T-cell (primary cell): Measurements from ENCODE around the gene FIBP. TPM values are rescaled to one million over a fixed set of nuclear protein-coding genes. Genes with fewer than 3 reads are reported as not detected.

Experiments
- ATAC-seq, 4 experiments: fragments of 200-7000 bp in 3 of 4; fragments of 150-1000 bp in 1 of 4; cut with Tn5 transposase; replicated peaks in 1 of 4; 1 replicate in 3 of 4; 2 replicates in 1 of 4; pipeline ENCODE4 v1.10.0; 2021; ENCODE audit warnings: moderate library complexity in 3 of 4, mild to moderate bottlenecking in 2 of 4, moderate number of reproducible peaks in 1 of 4
- CTCF ChIA-PET, 2 donors: fragments of 300-600 bp; sonication (Branson Sonifier 250); formaldehyde crosslinking; loops; one replicate each; lab custom pipeline; 2022; ENCODE audit warnings: antibody characterized with exemption in 2 of 2; lab: Charles Lee
- POLR2A ChIA-PET, 2 donors: fragments of 300-600 bp; sonication (Branson Sonifier 250); formaldehyde crosslinking; loops; one replicate each; lab custom pipeline; 2022; ENCODE audit warnings: antibody characterized with exemption in 2 of 2; lab: Charles Lee
- DNase-seq, 35 experiments: peaks; one replicate each; pipeline versions ENCODE4 v3.0.0 to v3.0.0-alpha.2; 2013 to 2023
- H3K27ac ChIP-seq: one replicate; pipeline ENCODE4 v1.5.1; 2013; ENCODE audit warnings: low read length
- H3K27me3 ChIP-seq, 2 experiments: replicated peaks in 1 of 2; 1 replicate in 1 of 2; 2 replicates in 1 of 2; pipeline versions ENCODE4 v1.6.1 to v1.7.0; 2013; ENCODE audit warnings: low read length in 1 of 2, mixed read lengths in 1 of 2; ENCODE audit not compliant: control insufficient read depth in 2 of 2, insufficient read depth in 2 of 2; ENCODE audit errors: extremely low read depth in 1 of 2
- H3K36me3 ChIP-seq, 2 donors: 1 replicate in 1 of 2; 2 replicates in 1 of 2; pipeline versions ENCODE4 v1.6.1 to v1.7.0; 2013; ENCODE audit warnings: low read length in 1 of 2; ENCODE audit not compliant: control insufficient read depth in 2 of 2, insufficient read depth in 1 of 2; ENCODE audit errors: extremely low read depth in 1 of 2
- H3K4me1 ChIP-seq, 2 experiments: 1 replicate in 1 of 2; 2 replicates in 1 of 2; pipeline versions ENCODE4 v1.6.1 to v1.7.0; 2013; ENCODE audit warnings: low read length in 2 of 2, mixed read lengths in 1 of 2; ENCODE audit not compliant: insufficient read depth in 2 of 2, control insufficient read depth in 1 of 2; ENCODE audit errors: extremely low read depth in 1 of 2
- H3K4me3 ChIP-seq, 2 donors: 1 replicate in 1 of 2; 2 replicates in 1 of 2; pipeline versions ENCODE4 v1.5.1 to v1.7.0; 2013; ENCODE audit warnings: mild to moderate bottlenecking in 2 of 2, low read length in 1 of 2, moderate library complexity in 1 of 2; ENCODE audit not compliant: control insufficient read depth in 1 of 2; ENCODE audit errors: extremely low read depth in 1 of 2
- H3K9me3 ChIP-seq: 2 replicates; pipeline ENCODE4 v1.7.0; 2013
- H3K27ac Mint-ChIP-seq, 2 donors: one replicate each; pipeline ENCODE4 v1.8.0; 2020 to 2021; ENCODE audit warnings: mild to moderate bottlenecking in 2 of 2, mixed read lengths in 2 of 2
- H3K27me3 Mint-ChIP-seq, 2 donors: one replicate each; pipeline ENCODE4 v1.8.0; 2021 to 2022; ENCODE audit warnings: mixed read lengths in 2 of 2
- H3K36me3 Mint-ChIP-seq: one replicate; pipeline ENCODE4 v1.8.0; 2021; ENCODE audit warnings: mixed read lengths
- H3K4me1 Mint-ChIP-seq, 3 donors: one replicate each; pipeline ENCODE4 v1.8.0; 2020 to 2022; ENCODE audit warnings: mixed read lengths in 3 of 3, mild to moderate bottlenecking in 1 of 3
- H3K4me3 Mint-ChIP-seq, 3 donors: one replicate each; pipeline ENCODE4 v1.8.0; 2020 to 2022; ENCODE audit warnings: mild to moderate bottlenecking in 3 of 3, mixed read lengths in 3 of 3, moderate library complexity in 3 of 3
- H3K9me3 Mint-ChIP-seq, 3 donors: one replicate each; pipeline ENCODE4 v1.8.0; 2020 to 2022; ENCODE audit warnings: mixed read lengths in 3 of 3
- WGBS: methylation state at CpG from one replicate; pipeline ENCODE4 v1.1.5; 2013; ENCODE audit warnings: missing lambda C conversion rate; ENCODE audit not compliant: insufficient coverage; 5-methylcytosine and 5-hydroxymethylcytosine counted together
- total RNA-seq, 35 experiments: library from RNA in 6 of 35; stranded (reverse) in 6 of 35; fragments of 120-200 nt in 1 of 35; gene quantifications; one replicate each; pipeline versions ENCODE4 v1.2.1 to v1.2.4 and lab custom pipeline; 2013 to 2026

Gene FIBP
- total RNA-seq, 5 donors from 2014 or later (not counting 1 experiment from before 2014, with no cell fraction given), result 30.2 to 47.1 (median 39.2) TPM

DNA sequence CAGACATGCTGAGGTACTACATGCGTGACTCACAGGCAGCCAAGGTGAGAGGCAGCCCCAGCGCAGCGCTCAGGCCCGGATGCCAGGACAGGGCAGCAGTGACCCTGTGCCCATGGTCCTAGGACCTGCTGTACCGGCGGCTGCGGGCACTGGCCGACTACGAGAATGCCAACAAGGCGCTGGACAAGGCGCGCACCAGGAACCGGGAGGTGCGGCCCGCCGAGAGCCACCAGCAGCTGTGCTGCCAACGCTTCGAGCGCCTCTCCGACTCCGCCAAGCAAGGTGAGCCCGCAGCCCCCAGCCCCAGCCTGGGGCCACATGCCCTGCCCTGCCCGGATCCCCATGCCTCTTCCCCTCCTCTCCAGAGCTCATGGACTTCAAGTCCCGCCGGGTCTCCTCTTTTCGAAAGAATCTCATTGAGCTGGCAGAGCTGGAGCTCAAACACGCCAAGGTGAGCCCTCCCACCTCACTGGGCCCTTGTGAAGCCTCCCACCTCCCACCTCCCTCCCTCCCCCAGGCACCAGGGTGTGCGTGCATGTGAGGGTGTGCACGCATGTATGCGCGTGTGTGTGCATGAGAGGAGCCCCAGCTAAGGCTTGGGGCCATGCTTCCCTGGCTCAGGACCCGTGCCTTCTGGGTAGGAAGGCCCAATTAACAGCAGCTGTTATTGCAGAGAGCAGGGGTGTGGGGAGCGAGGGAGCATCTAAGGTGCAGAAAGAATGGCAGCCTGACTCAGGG lies 35.6 kb downstream of the FIBP start:
- peaks cover 31 to 39% (median 39%) of the 10 kb centered on the region in 3 donors for H3K4me1 Mint-ChIP-seq
- no peak for ATAC-seq
- ChIA-PET CTCF (interaction anchor here in 1 of 2 donors (1.0 kb wide), 1 partner anchor 137 kb away, joined by 3 read pairs; no protein-coding TSS in a partner anchor), POLR2A (interaction anchor here in 1 of 2 donors (0.6 kb wide), 1 partner anchor 10 kb away, joined by 7 read pairs; no protein-coding TSS in a partner anchor)
- no peaks in the 10 kb centered on the region for H3K27me3 ChIP-seq
- H3K27me3 Mint-ChIP-seq, result no peaks in the 10 kb centered on the region
- H3K4me3 ChIP-seq, result no peak overlapping the region
- no peaks in the 10 kb centered on the region for H3K9me3 Mint-ChIP-seq
- no peaks in the 10 kb centered on the region for H3K9me3 ChIP-seq
- DNase-seq, result no peak
- peaks cover 12 to 41% of the 10 kb centered on the region in 2 experiments for H3K4me1 ChIP-seq
- no peak overlapping the region for H3K27ac ChIP-seq
- H3K36me3 Mint-ChIP-seq, result peaks cover 48% of the 10 kb centered on the region
- H3K27ac Mint-ChIP-seq, result no peak overlapping the region
- H3K4me3 Mint-ChIP-seq, result no peak overlapping the region
- 97% methylated on average over 31 of the region's 33 CpGs for WGBS
- peaks cover 21 to 62% of the 10 kb centered on the region in 2 donors for H3K36me3 ChIP-seq

DNA sequence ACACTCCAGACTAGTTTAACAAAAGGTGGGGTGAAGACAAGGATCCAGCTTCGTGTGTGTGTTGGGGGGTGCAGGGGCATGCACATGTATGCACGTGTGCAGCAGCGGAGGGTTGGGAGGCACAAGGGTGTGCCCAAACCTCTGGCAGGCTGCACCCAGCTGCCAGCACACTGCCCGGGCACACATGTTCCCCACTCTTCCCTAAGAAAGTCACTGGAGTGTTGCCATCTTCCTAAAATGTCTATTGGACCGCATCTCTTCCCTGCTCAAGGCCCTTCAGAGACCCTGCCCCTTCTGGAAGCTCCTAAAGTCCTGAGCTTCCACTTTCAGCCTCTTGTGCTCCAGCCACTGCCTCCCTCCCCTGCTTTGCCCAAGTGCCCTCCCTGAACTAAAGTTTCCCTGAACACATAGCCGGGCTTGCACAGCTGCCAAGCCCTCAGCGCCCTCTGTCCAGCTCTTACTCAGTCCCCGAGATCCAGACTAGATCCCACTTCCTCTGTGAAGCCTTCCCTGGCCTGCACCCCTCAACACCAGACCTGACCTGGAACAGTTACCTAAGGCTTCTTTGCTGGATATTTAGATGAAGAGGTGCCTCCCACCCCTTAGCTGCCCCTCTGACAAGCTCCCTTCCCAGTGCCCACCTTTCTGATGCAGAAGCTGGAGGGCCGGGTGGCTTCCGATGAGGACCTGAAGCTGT lies 36.3 kb downstream of the FIBP start:
- Mint-ChIP-seq H3K27ac (peak overlapping the region in 1 of 2 donors; percentile 65), H3K4me1 (peaks cover 31 to 39% (median 39%) of the 10 kb centered on the region in 3 donors), H3K9me3 (no peaks in the 10 kb centered on the region), H3K27me3 (no peaks in the 10 kb centered on the region), H3K4me3 (no peak overlapping the region), H3K36me3 (peaks cover 48% of the 10 kb centered on the region)
- H3K27ac ChIP-seq, result no peak overlapping the region
- no peaks in the 10 kb centered on the region for H3K27me3 ChIP-seq
- no peaks in the 10 kb centered on the region for H3K9me3 ChIP-seq
- peaks cover 21 to 62% of the 10 kb centered on the region in 2 donors for H3K36me3 ChIP-seq
- no peak overlapping the region for H3K4me3 ChIP-seq
- peaks cover 12 to 40% of the 10 kb centered on the region in 2 experiments for H3K4me1 ChIP-seq
- CTCF ChIA-PET, result interaction anchor here (0.5 to 1.1 kb wide), 3 partner anchors 36 to 138 kb away, joined by 3 read pairs; partner anchors contain the start of gene FIBP (in 2 of the 2)
- POLR2A ChIA-PET, result interaction anchor here in 1 of 2 donors (0.6 kb wide), 1 partner anchor 9 kb away, joined by 7 read pairs; no protein-coding TSS in a partner anchor
- 96% methylated on average over 8 of the region's 10 CpGs for WGBS
- ATAC-seq (no peak), DNase-seq (no peak)

DNA sequence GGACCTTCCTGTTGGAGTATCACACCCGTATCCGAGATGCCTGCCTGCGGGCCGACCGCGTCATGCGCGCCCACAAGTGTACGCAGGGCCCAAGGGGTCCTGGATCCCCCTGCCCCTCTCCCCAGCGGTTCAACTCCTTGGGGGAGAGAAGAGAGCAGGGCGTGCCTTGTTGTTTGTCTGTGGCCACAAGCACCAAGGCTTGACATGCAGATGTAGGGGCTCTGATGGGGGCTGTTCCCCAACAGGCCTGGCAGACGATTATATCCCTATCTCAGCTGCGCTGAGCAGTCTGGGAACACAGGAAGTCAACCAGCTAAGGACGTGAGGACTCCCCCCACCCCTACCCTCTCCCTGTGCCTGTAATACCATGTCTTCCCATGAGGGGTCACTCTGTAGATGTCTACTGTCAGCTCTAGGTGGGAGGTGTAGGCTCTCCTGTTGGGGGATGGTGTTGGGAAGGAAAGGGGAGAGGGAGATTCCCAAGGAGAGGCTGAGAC lies 37.1 kb downstream of the FIBP start:
- Mint-ChIP-seq H3K9me3 (no peaks in the 10 kb centered on the region), H3K4me3 (no peak overlapping the region), H3K4me1 (peaks cover 23 to 31% (median 31%) of the 10 kb centered on the region in 3 donors), H3K36me3 (peaks cover 40% of the 10 kb centered on the region), H3K27ac (no peak overlapping the region), H3K27me3 (no peaks in the 10 kb centered on the region)
- H3K4me1 ChIP-seq, result peaks cover 8 to 31% of the 10 kb centered on the region in 2 experiments
- POLR2A ChIA-PET, result interaction anchor here in 1 of 2 donors (0.6 kb wide), 1 partner anchor 85 kb away, joined by 3 read pairs; no protein-coding TSS in a partner anchor
- no peak overlapping the region for H3K4me3 ChIP-seq
- DNase-seq (no peak), ATAC-seq (peak in 1 of 4 experiments; percentile 14)
- H3K9me3 ChIP-seq, result no peaks in the 10 kb centered on the region
- no peak overlapping the region for H3K27ac ChIP-seq
- no CpG with 5 or more reads among the region's 14 CpGs for WGBS
- no peaks in the 10 kb centered on the region for H3K27me3 ChIP-seq
- CTCF ChIA-PET, result interaction anchor here in 1 of 2 donors (1.1 kb wide), 1 partner anchor 38 kb away, joined by 3 read pairs; the partner anchor contains the start of gene FIBP
- H3K36me3 ChIP-seq, result peaks cover 21 to 56% of the 10 kb centered on the region in 2 donors

DNA sequence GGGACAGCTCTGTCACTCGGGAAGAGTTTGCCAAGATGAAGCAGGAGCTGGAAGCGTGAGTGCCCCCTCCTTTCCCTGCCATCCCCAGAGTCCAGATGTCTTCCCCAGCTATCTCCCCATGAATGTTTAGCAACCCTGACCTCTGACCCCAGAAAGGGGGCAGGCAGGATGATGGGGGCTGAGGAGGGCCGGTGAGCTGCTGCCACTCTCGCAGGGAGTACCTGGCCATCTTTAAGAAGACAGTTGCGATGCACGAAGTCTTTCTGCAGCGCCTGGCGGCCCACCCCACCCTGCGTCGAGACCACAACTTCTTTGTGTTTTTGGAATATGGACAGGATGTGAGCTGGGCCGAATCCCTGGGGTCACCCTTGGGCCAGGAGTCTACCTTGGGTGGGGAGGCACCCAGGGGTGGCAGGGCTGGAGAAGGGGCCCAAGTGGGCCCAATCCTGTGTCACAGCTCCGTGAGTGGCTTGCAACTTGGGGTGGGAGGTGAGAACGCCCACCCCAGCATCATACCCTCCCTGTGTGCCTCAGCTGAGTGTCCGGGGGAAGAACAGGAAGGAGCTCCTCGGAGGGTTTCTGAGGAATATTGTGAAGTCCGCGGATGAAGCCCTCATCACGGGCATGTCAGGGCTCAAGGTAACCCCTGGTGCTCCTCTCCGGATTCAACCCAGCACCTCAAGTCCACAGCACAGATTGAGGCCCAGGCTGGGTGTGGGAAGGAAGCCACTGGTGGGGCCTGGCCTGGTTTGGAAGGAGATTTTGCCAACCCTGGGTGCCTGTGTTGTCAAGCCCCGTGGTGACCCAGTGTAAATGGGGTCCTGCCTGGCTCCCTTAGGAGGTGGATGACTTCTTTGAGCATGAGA lies 37.8 kb downstream of the FIBP start:
- H3K27ac Mint-ChIP-seq, result no peak overlapping the region
- Histone ChIP-seq H3K9me3 (no peaks in the 10 kb centered on the region), H3K4me3 (no peak overlapping the region), H3K36me3 (peaks cover 19 to 50% of the 10 kb centered on the region in 2 donors), H3K4me1 (peaks cover under 1 to 25% of the 10 kb centered on the region in 2 experiments), H3K27me3 (no peaks in the 10 kb centered on the region), H3K27ac (no peak overlapping the region)
- peak in 1 of 4 experiments; percentile 14 for ATAC-seq
- peaks cover 33% of the 10 kb centered on the region for H3K36me3 Mint-ChIP-seq
- H3K4me1 Mint-ChIP-seq, result peaks cover 18 to 24% (median 24%) of the 10 kb centered on the region in 3 donors
- H3K27me3 Mint-ChIP-seq, result no peaks in the 10 kb centered on the region
- H3K4me3 Mint-ChIP-seq, result no peak overlapping the region
- no peak for DNase-seq
- CTCF ChIA-PET, result interaction anchor here in 1 of 2 donors (1.0 to 1.1 kb wide), 2 partner anchors 10 to 38 kb away, joined by 3 to 4 read pairs; partner anchors contain the start of genes FIBP and MUS81
- 82% methylated on average over 8 of the region's 20 CpGs for WGBS
- no peaks in the 10 kb centered on the region for H3K9me3 Mint-ChIP-seq
- POLR2A ChIA-PET, result interaction anchor here in 1 of 2 donors (0.6 kb wide), 1 partner anchor 85 kb away, joined by 3 read pairs; no protein-coding TSS in a partner anchor

DNA sequence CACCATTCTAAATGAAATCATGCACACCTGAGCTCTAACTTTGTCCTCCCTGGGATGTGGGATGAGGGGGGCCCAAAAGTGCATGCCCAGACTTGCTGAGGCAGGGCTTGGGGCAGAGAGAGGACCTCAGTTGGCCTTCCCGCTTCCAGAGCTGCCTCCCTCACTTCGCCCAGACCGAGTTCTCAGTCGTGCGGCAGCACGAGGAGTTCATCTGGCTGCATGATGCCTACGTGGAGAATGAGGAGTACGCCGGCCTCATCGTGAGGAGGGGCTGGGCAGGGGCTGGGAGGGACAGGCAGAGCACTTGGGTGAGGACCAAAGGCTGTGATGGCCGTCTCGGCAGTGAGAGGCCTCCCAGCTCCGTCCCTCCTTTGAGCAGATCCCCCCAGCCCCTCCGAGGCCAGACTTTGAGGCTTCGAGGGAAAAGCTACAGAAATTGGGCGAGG lies 38.5 kb downstream of the FIBP start:
- Mint-ChIP-seq H3K4me3 (no peak overlapping the region), H3K36me3 (peaks cover 29% of the 10 kb centered on the region), H3K27ac (peak overlapping the region in 1 of 2 donors; percentile 39), H3K4me1 (peaks cover 16 to 20% (median 19%) of the 10 kb centered on the region in 3 donors), H3K9me3 (no peaks in the 10 kb centered on the region), H3K27me3 (no peaks in the 10 kb centered on the region)
- Histone ChIP-seq H3K4me1 (peaks cover 0 to 18% of the 10 kb centered on the region in 2 experiments), H3K27ac (no peak overlapping the region), H3K4me3 (no peak overlapping the region), H3K36me3 (peaks cover 13 to 43% of the 10 kb centered on the region in 2 donors), H3K27me3 (no peaks in the 10 kb centered on the region), H3K9me3 (no peaks in the 10 kb centered on the region)
- DNase-seq, result no peak
- POLR2A ChIA-PET, result no interaction called here
- CTCF ChIA-PET, result interaction anchor here in 1 of 2 donors (0.7 to 1.0 kb wide), 2 partner anchors 10 to 126 kb away, joined by 4 to 5 read pairs; partner anchors contain the start of gene MUS81
- ATAC-seq, result no peak
- WGBS, result 84% methylated on average over 10 of the region's 16 CpGs
